ENCODE measurements around the gene FAM78B.

DNA sequence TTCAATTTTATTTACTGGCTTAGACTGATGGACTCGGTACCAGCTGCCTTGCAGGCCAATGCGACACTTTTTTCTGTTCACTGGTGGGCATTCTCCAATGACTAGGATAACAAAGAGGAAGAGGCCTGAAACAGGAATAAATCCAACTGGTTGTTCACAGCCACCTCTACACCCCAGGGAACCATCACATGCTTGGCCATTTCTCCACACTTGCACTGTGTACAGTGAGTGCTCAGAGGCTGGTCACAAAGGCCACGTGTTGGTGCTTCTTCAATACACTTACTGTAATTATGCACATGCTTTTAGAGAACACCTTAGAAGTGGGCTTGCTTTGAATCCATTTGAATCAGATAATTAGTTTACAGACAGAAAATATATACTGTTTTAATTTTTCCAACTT, 113.4 kb downstream of the FAM78B start:
- TF ChIP-seq POLR2A (IDR thresholded peaks at IDR 0.05; ENCODE audit: low read length) (no peak), GATA1 (IDR thresholded peaks at IDR 0.05; ENCODE audit: low read depth, low read length) (no peak)
